ENCODE results near the gene CLDN3.

DNA sequence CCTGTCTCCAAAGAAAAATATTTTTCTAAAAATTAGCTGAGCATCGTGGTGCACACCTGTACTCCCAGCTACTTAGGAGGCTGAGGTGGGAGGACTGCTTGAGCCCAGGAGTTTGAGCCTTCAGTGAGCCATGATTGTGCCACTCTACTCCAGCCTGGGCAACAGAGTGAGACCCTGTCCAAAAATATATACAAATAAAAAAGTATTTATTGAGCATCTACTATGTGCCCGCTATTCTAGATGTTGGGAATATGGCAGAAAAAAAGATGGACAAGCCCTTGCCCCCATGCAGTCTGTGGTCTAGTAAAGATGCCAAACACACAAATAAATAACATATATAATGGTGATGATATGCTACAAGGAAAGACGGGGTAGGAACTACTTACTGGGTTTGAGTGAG is 46.3 kb downstream of the CLDN3 start:
- no peak for TF ChIP-seq POLR2A (IDR thresholded peaks at IDR 0.05)
- TF ChIP-seq CTCF (IDR thresholded peaks at IDR 0.05): no peak
